HG02763 (cell line): Measurements from ENCODE around the gene SF3B1.
"Not testable (repeated sequence)": the region's sequence is repeated elsewhere in the genome, so short reads cannot be mapped to it uniquely, and the experiment has no call there.

Experiments used
- ATAC-seq: cut with Tn5 transposase; IDR thresholded peaks from one replicate; pipeline ENCODE4 v1.9.1; 2021; ENCODE audit warnings: mild to moderate bottlenecking, moderate library complexity; ENCODE audit not compliant: unreplicated experiment

SF3B1 gene

DNA sequence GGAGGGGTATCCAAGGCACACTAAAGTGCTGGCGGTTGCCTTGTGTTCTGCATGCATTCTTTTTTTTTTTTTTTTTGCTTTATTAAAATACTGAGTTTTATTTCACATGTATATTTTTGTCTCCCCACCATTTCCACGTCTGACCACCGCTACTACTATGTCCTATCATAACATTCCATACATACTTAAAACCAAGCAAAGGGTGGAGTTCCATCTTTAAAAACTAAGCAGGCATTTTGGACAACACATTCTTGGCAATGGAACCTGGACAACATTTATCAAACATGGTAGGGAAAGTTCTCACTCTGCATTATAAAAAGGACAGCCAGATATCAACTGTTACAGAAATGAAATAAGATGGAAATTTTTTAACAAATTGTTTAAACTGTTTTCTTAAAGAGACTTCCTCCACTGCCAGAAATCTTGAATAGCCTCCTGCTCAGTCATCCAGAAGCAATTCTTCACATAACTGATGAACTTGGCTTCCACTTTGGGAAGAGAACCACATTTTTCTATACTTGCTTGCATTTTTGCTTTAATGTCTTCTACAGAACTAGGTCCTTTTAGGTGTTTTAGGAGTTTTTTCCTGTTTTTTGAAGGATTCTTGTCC, 55.4 kb downstream of the SF3B1 start:
- ATAC-seq: not testable (repeated sequence)

GRCh38 chr2:197378494-197379307, 56.1 kb downstream of the SF3B1 start:
- ATAC-seq: no peak

DNA sequence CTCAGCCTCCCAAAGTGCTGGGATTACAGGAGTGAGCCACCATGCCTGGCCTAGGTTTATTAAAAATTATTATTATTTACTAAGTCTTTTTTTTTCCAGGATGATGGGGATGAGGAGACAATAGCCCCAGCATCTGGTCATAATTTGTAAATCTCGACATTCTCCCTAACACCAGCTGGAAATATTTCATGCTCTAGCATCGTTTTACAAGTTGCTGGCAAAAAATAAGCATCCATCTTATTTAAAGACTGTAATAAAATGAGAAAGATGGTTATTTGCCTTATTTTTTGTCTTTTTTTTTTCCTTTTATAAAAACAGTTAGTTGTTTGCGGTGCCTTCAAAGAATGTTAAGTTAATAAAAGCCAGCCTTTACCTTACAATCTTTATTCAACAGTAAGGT, 56.7 kb downstream of the SF3B1 start:
- ATAC-seq: no peak

- no peak for ATAC-seq
These were observed 57.2 kb downstream of the SF3B1 start for GRCh38 chr2:197377670-197378069.

DNA sequence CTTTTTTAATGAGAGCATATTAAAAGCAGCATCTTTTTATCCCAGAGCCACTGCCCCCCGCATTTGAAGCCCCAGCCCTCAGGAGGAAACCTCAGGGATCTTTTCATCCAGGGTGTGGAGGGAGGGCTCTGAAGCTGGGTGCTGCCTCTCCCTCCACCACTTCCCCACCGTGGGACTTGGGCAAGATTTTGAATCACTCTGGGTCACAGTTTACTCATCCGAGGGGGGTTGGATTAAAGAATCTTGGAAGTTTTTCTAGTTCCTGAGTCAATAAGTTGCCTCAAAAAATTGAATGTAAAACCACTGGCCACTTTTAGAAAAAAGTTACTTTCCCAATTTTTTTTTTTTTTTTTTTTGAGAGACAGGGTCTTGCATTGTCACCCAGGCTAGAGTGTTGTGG, 62.2 kb downstream of the SF3B1 start:
- ATAC-seq: no peak

- not testable (repeated sequence) for ATAC-seq
These were observed 64.2 kb downstream of the SF3B1 start for GRCh38 chr2:197370664-197371063.

- no peak for ATAC-seq
These were observed 64.9 kb downstream of the SF3B1 start for GRCh38 chr2:197369933-197370320.

DNA sequence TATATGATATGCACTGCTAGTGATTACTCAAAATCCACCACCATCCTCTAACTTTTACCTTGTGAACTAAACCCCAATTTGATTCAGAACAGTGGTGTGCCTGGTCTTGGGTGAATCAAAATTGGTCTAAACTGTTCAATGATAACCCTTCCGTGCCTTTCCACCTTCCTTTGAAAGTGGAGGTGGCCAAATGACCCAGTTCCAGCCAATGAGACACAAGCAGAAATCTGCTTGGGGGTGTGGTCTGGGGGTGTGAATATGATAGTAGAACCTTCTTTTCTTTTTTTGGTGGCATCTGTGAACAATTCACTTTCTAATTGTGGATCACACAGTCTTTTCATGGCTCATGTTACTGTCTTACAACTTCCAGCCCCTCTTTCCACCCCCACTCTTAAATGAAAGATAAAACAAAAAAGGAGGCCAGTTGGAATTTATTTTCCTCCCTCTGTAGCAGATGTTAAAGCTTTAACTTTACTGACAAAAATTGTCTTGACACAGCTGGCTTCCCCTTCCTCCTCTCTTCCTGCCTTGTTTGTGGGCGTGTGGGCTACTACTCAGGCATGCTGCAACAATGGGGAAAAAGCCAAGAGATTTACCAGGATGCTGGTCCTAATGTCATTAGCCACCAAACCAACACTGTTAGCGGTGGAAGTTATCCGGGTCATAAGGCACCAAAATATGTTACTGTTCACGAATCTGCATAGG, 65.4 kb downstream of the SF3B1 start:
- no peak for ATAC-seq

DNA sequence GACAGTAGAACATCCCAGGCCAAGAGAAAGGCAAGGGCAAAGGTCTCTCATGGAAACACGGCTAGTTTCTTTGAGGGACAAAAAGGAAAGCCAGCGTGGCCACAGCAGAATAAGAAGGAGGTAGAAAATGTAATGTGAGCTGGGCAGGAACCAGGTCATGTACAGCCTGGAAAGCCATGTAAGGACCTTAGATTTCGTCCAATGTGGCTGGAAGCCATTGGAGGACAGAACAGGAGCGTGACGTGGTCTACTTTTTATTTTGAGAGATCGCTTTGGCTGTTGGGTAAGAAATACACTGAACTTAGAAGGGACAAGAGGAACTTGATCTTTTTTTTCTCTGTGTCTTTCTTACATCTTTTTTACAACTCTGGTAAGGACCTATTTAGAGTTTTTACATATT, 66.4 kb downstream of the SF3B1 start:
- no peak for ATAC-seq

- ATAC-seq: no peak
These were observed 70.8 kb downstream of the SF3B1 start for GRCh38 chr2:197363998-197364397.

DNA sequence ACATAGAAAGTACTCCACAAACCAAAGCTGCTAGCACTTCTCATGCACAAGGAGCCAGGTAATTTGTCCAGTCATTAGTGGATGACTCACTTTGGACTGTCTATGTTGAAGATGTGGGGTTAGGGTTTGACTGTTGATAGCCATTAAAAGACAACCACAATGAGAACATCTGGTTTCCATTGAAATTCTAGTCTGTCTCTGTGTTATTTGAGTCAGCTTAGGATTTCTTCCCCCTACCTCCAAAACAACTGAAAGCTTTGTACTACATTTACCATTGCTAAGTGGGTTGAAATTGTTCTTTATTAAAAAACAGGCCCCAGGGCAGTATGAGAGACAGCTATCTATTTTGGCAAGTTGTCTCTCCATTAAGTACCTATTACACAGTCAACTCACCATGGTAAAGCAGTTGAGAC, 74.1 kb downstream of the SF3B1 start:
- ATAC-seq: no peak

- no peak for ATAC-seq
These were observed 75.0 kb downstream of the SF3B1 start for GRCh38 chr2:197359859-197360258.

DNA sequence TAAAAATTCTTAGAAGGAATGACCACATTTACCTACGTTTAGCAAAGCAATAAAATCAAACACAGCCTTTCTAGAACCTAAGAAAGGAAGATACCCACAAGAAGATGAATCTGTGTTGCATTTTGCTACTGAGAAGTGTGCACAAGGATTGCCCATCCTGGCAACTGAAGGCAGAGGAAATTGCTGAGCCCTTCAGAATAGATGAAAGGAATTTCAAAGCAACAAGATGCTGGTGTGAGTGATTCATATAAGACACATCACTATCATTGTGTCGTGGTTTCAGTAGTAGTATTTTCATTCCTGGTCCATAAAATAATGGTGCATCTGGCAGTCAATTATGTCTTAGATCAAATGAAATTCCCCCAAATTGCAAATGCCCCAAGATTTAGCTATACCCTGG, 75.9 kb downstream of the SF3B1 start:
- no peak for ATAC-seq

DNA sequence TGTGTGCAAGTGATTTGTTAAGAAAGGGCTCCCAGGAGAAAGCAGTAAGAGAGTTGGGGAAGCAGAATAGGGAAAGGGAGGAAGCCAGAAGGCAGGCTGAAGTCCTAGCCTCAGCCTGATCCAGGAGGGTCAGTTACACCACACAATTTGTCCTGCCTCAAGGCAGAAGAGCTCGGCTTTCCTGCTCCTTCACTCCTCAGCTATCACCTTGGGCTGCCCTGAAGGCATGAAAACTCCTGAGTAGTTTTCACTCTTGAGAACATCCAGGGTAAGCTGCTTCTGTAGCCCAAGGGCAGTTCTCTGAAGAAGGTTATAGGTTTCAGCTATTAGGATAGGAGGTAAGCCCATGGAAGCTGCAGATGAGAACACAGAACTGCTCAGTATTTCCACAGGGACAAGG, 76.8 kb downstream of the SF3B1 start:
- ATAC-seq: no peak

GRCh38 chr2:197356136-197356535, 78.7 kb downstream of the SF3B1 start:
- no peak for ATAC-seq

DNA sequence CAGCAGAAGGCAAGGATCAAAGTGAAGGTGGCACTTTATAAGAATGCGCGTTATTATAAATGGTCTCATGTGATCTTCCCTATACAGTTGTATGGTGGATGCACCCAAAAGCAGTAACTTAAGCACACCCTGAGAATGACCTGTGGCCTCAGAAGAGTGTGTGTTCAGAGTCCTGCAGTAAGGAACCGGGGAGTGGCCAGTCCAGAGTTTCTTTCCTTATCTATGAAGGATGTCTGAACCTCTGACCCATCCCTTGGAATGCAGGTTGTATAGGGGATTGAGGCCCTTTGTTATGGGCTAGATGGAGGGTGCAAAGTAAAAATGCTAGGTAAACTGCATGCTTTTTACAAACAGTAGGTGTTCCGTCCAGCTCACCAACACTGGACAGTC, 80.7 kb downstream of the SF3B1 start:
- ATAC-seq: no peak

- ATAC-seq: no peak
These were observed 81.2 kb downstream of the SF3B1 start for GRCh38 chr2:197353393-197354168.

DNA sequence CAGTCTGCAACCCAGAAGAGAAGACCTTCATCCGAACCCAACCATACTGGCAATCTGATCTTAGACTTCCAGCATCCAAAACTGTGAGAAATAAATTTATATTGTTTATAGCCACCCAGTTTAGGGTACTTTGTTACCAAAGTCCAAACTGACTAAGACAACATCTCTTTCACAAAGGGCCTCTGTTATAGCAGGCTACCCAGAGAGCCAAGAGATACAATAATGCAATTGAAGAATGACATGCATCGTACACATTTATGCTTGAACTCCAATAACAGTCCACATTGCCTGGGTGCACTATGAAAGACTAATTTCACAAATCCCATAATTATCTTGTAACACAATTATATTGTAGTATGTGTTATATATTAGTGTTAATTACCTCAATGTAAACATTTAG, 85.1 kb downstream of the SF3B1 start:
- ATAC-seq: no peak

- no peak for ATAC-seq
These were observed 86.0 kb downstream of the SF3B1 start for GRCh38 chr2:197348721-197349360.

DNA sequence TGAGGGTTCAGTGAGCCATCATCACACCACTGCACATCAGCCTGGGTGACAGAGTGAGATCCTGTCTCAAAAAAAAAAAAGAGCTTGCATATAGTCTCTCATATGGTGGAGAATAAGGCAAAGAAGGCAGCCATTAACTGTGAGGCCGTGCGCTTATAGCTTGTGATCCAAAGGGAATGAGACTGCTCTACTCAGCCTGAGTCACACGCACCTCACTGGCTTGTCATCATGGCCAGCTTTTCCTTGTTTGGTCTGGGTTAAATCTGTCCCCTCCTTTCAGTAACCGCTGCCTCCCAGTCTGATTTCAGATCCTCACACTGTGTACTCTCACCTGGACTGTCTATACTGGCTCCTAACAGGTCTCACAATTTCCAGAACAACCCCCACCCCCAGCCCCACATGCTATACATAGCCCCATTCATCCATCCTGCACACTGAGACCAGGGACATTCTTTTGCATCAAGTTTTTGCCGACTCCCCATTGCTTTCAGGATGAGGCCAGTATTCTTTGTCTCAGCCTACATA, 88.9 kb downstream of the SF3B1 start:
- ATAC-seq: no peak

- not testable (repeated sequence) for ATAC-seq
These were observed 90.9 kb downstream of the SF3B1 start for GRCh38 chr2:197343968-197344367.
